SK-N-SH (cell line): Measurements from ENCODE around the gene FYN.

Experiments used
- ELF1 ChIP-seq: IDR thresholded peaks from 2 replicates; pipeline ENCODE4 v1.4.0; 2012
- FOSL2 ChIP-seq: IDR thresholded peaks from 2 replicates; pipeline ENCODE4 v1.4.0; 2012; ENCODE audit warnings: low read depth, mild to moderate bottlenecking, moderate library complexity, borderline replicate concordance
- POLR2AphosphoS5 ChIP-seq: IDR thresholded peaks from 2 replicates; pipeline ENCODE4 v1.6.1; 2012; ENCODE audit warnings: low read depth, low read length
- YY1 ChIP-seq: IDR thresholded peaks from 2 replicates; pipeline ENCODE4 v1.4.0; 2012; ENCODE audit warnings: low read depth, mild to moderate bottlenecking
- TF ChIP-seq, protein P1 (sequence below): fragments of 200-600 bp; sonication (generic); IDR thresholded peaks from 2 replicates; pipeline ENCODE4 v1.6.1; 2017; ENCODE audit warnings: antibody characterized with exemption, mild to moderate bottlenecking, moderate library complexity
- TF ChIP-seq, protein P2 (sequence below): IDR thresholded peaks from 2 replicates; pipeline ENCODE4 v1.6.1; 2012; ENCODE audit warnings: mild to moderate bottlenecking, low read depth, low read length, moderate library complexity

DNA sequence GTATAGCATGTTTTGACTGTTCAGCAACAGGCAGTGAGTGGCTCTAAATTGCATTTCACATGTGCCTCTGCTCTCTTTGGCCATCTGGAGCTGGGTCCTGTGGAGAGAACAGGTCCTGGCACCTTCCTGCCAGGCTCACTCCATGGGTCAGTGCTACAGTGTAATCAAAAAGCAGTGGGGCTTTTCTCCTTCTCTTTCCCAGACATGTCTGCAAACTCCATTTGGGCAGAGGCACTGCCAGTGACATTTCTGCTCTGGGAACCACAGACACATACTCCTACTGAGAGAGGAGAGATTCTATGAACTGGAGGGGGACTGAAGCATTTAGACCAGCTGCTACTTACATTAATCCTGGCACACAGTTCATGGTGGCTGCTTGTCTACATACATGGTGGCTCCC lies 199.3 kb downstream of the FYN start:
- TF ChIP-seq YY1, result no peak
- TF ChIP-seq, protein P1, sequence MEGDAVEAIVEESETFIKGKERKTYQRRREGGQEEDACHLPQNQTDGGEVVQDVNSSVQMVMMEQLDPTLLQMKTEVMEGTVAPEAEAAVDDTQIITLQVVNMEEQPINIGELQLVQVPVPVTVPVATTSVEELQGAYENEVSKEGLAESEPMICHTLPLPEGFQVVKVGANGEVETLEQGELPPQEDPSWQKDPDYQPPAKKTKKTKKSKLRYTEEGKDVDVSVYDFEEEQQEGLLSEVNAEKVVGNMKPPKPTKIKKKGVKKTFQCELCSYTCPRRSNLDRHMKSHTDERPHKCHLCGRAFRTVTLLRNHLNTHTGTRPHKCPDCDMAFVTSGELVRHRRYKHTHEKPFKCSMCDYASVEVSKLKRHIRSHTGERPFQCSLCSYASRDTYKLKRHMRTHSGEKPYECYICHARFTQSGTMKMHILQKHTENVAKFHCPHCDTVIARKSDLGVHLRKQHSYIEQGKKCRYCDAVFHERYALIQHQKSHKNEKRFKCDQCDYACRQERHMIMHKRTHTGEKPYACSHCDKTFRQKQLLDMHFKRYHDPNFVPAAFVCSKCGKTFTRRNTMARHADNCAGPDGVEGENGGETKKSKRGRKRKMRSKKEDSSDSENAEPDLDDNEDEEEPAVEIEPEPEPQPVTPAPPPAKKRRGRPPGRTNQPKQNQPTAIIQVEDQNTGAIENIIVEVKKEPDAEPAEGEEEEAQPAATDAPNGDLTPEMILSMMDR, result no peak
- no peak for TF ChIP-seq ELF1
- no peak for TF ChIP-seq FOSL2
- TF ChIP-seq, protein P2, sequence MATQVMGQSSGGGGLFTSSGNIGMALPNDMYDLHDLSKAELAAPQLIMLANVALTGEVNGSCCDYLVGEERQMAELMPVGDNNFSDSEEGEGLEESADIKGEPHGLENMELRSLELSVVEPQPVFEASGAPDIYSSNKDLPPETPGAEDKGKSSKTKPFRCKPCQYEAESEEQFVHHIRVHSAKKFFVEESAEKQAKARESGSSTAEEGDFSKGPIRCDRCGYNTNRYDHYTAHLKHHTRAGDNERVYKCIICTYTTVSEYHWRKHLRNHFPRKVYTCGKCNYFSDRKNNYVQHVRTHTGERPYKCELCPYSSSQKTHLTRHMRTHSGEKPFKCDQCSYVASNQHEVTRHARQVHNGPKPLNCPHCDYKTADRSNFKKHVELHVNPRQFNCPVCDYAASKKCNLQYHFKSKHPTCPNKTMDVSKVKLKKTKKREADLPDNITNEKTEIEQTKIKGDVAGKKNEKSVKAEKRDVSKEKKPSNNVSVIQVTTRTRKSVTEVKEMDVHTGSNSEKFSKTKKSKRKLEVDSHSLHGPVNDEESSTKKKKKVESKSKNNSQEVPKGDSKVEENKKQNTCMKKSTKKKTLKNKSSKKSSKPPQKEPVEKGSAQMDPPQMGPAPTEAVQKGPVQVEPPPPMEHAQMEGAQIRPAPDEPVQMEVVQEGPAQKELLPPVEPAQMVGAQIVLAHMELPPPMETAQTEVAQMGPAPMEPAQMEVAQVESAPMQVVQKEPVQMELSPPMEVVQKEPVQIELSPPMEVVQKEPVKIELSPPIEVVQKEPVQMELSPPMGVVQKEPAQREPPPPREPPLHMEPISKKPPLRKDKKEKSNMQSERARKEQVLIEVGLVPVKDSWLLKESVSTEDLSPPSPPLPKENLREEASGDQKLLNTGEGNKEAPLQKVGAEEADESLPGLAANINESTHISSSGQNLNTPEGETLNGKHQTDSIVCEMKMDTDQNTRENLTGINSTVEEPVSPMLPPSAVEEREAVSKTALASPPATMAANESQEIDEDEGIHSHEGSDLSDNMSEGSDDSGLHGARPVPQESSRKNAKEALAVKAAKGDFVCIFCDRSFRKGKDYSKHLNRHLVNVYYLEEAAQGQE, result no peak
- TF ChIP-seq POLR2AphosphoS5, result no peak
